K562 (cell line): Measurements from ENCODE around the gene FBXO21. TPM values are rescaled to one million over a fixed set of nuclear protein-coding genes. Genes with fewer than 3 reads are reported as not detected.

Experiments used
- ATAC-seq: fragments of 200-7000 bp; cut with Tn5 transposase; 3 replicates; pipeline ENCODE4 v1.9.1; 2020; ENCODE audit warnings: moderate library complexity
- BruUV-seq: library from RNA; stranded (reverse); fragments of 400-500 nt; replicated peaks from 2 replicates; lab custom pipeline; 2021; lab: Mats Ljungman, UMichigan
- CTCF ChIA-PET: fragments of 300-600 bp; formaldehyde crosslinking; extraction: SDS; loops from one replicate; lab custom pipeline; 2021; ENCODE audit warnings: low intra/inter-chr PET ratio; lab: Yijun Ruan, JAX
- POLR2A ChIA-PET: fragments of 300-600, 350-650 bp; sonication (Branson Sonifier 250); formaldehyde crosslinking; extraction: SDS; loops from one replicate; lab custom pipeline; 2021; ENCODE audit warnings: antibody characterized with exemption, inconsistent platforms; lab: Yijun Ruan, JAX
- DNase-seq, 4 experiments: peaks; one replicate each; pipeline versions ENCODE4 v3.0.0 to v3.0.0-alpha.2; 2011 to 2018; ENCODE audit warnings: low spot score in 3 of 4, mixed read lengths in 3 of 4; ENCODE audit errors: extremely low read depth in 1 of 4
- FAIRE-seq: peaks from 2 replicates; lab custom pipeline; 2011; peaks lifted over from hg19 to GRCh38; lab: Jason Lieb, UNC
- H2AFZ ChIP-seq: 2 replicates; pipeline ENCODE4 v1.6.0; 2011; ENCODE audit warnings: low read depth, low read length, control low read depth, inconsistent platforms
- H3K27ac ChIP-seq: fragments of 200-600 bp; 3 replicates; pipeline ENCODE4 v1.8.0; 2011; ENCODE audit warnings: low read depth, mild to moderate bottlenecking, control low read depth, inconsistent platforms, low read length, moderate library complexity, mixed read lengths; ENCODE audit errors: extremely low read depth
- H3K27me3 ChIP-seq, 2 experiments: fragments of 300-600 bp in 1 of 2; 2 replicates in 1 of 2; 3 replicates in 1 of 2; pipeline versions ENCODE4 v1.6.0 to v1.8.0; 2011; ENCODE audit warnings: inconsistent platforms in 2 of 2, low read length in 2 of 2, mild to moderate bottlenecking in 1 of 2, mixed read lengths in 1 of 2, moderate library complexity in 1 of 2; ENCODE audit not compliant: control insufficient read depth in 2 of 2, insufficient read depth in 2 of 2
- H3K36me3 ChIP-seq: fragments of 300-600 bp; 3 replicates; pipeline ENCODE4 v1.8.0; 2011; ENCODE audit warnings: mild to moderate bottlenecking, low read length, inconsistent platforms; ENCODE audit not compliant: control insufficient read depth, insufficient read depth
- H3K4me1 ChIP-seq, 2 experiments: fragments of 200-600 bp in 1 of 2; replicated peaks in 1 of 2; 2 replicates in 1 of 2; 3 replicates in 1 of 2; pipeline versions ENCODE4 v1.5.1 to v1.8.0; 2011; ENCODE audit warnings: inconsistent platforms in 2 of 2, low read length in 2 of 2, mild to moderate bottlenecking in 1 of 2, mixed read lengths in 1 of 2, moderate library complexity in 1 of 2; ENCODE audit not compliant: control insufficient read depth in 2 of 2, insufficient read depth in 2 of 2
- H3K4me2 ChIP-seq: 2 replicates; pipeline ENCODE4 v1.6.1; 2011; ENCODE audit warnings: low read length, control low read depth, inconsistent platforms, mixed read lengths; ENCODE audit not compliant: insufficient read depth
- H3K4me3 ChIP-seq: fragments of 200-600 bp; sonication (generic), shearing (Covaris generic); 2 replicates; pipeline ENCODE4 v1.5.1; 2016; ENCODE audit warnings: control low read depth, inconsistent platforms
- H3K79me2 ChIP-seq: fragments of 200-600 bp; 3 replicates; pipeline ENCODE4 v1.8.0; 2011; ENCODE audit warnings: low read length, inconsistent platforms; ENCODE audit not compliant: control insufficient read depth, insufficient read depth
- H3K9ac ChIP-seq, 2 experiments: 2 replicates each; pipeline versions ENCODE4 v1.6.0 to v1.6.1; 2011; ENCODE audit warnings: low read depth in 2 of 2, low read length in 2 of 2, control low read depth in 1 of 2, inconsistent platforms in 1 of 2, mild to moderate bottlenecking in 1 of 2, mixed read lengths in 1 of 2; ENCODE audit not compliant: insufficient read depth in 1 of 2
- H3K9me1 ChIP-seq: one replicate; pipeline ENCODE4 v1.6.0; 2011; ENCODE audit warnings: inconsistent platforms, mild to moderate bottlenecking, low read length, moderate library complexity; ENCODE audit not compliant: control insufficient read depth, insufficient read depth
- H3K9me3 ChIP-seq: replicated peaks from 2 replicates; pipeline ENCODE4 v1.5.1; 2011; ENCODE audit warnings: low read depth, low read length, inconsistent platforms; ENCODE audit not compliant: control insufficient read depth, insufficient read depth
- H4K20me1 ChIP-seq: replicated peaks from 2 replicates; pipeline ENCODE4 v1.6.1; 2011; ENCODE audit warnings: low read length, inconsistent platforms, mixed read lengths; ENCODE audit not compliant: control insufficient read depth, insufficient read depth
- ATF3 ChIP-seq, 2 experiments: fragments of 450-650 bp in 1 of 2; sonication (generic) in 1 of 2; formaldehyde crosslinking in 1 of 2; IDR thresholded peaks in 1 of 2; conservative IDR thresholded peaks in 1 of 2; 2 replicates each; pipeline versions ENCODE4 v1.6.1 to v1.8.1; 2016 to 2023; ENCODE audit warnings: mild to moderate bottlenecking in 2 of 2, moderate library complexity in 2 of 2, inconsistent platforms in 1 of 2, missing genetic modification reagents in 1 of 2
- BCLAF1 ChIP-seq, 2 experiments: fragments of 450-650 bp in 1 of 2; IDR thresholded peaks; 2 replicates each; pipeline ENCODE4 v1.6.1; 2011 to 2017; ENCODE audit warnings: low read depth in 2 of 2, antibody characterized with exemption in 1 of 2, borderline replicate concordance in 1 of 2, low read length in 1 of 2, mild to moderate bottlenecking in 1 of 2, mixed read lengths in 1 of 2; ENCODE audit not compliant: control insufficient read depth in 1 of 2
- BMI1 ChIP-seq: fragments of 150-350 bp; IDR thresholded peaks from 2 replicates; pipeline ENCODE4 v1.6.1; 2014; ENCODE audit warnings: low read length
- CHD1 ChIP-seq: fragments of 200-600 bp; sonication (generic); IDR thresholded peaks from one replicate; pipeline ENCODE4 v1.6.1; 2012; ENCODE audit warnings: mild to moderate bottlenecking, moderate library complexity, low read length, inconsistent platforms
- MCM2 ChIP-seq: fragments of 450-650 bp; IDR thresholded peaks from 2 replicates; pipeline ENCODE4 v1.6.1; 2017; ENCODE audit warnings: low read depth, mild to moderate bottlenecking
- PREB ChIP-seq: sonication (generic); formaldehyde crosslinking; IDR thresholded peaks from 2 replicates; pipeline ENCODE4 v1.8.1; 2023; ENCODE audit warnings: mild to moderate bottlenecking, missing genetic modification reagents
- SMARCA5 ChIP-seq: fragments of 450-650 bp; IDR thresholded peaks from 2 replicates; pipeline ENCODE4 v1.6.1; 2016
- STAT5B ChIP-seq: fragments of 250-450 bp; sonication (Bioruptor Pico); IDR thresholded peaks from 2 replicates; pipeline ENCODE4 v1.8.0; 2021; ENCODE audit warnings: mild to moderate bottlenecking, inconsistent platforms
- TAF15 ChIP-seq: fragments of 200-400 bp; formaldehyde crosslinking; IDR thresholded peaks from 2 replicates; pipeline ENCODE4 v1.6.1; 2017; ENCODE audit warnings: mild to moderate bottlenecking, low read depth, low read length, moderate library complexity
- ZBED1 ChIP-seq: IDR thresholded peaks from 2 replicates; pipeline ENCODE4 v1.6.1; 2014
- ZNF274 ChIP-seq: IDR thresholded peaks from 2 replicates; pipeline ENCODE4 v1.6.1; 2011; ENCODE audit warnings: low read depth, mild to moderate bottlenecking, low read length, moderate library complexity, borderline replicate concordance
- ZNF586 ChIP-seq: fragments of 450-650 bp; formaldehyde crosslinking; conservative IDR thresholded peaks from 2 replicates; pipeline ENCODE4 v1.4.0; 2020; ENCODE audit warnings: mild to moderate bottlenecking, moderate library complexity
- ZNF609 ChIP-seq: sonication (generic); formaldehyde crosslinking; IDR thresholded peaks from 2 replicates; pipeline ENCODE4 v1.8.1; 2023; ENCODE audit warnings: missing genetic modification reagents, mild to moderate bottlenecking, borderline replicate concordance
- WGBS: fragments of 100-300 bp; shearing (Covaris generic); methylation state at CpG from one replicate; pipeline ENCODE4 v1.1.6; 2016; ENCODE audit warnings: low coverage, mixed read lengths; ENCODE audit not compliant: insufficient coverage; ENCODE audit errors: missing lambda C conversion rate; 5-methylcytosine and 5-hydroxymethylcytosine counted together
- in situ Hi-C: fragments of 300-500 bp; cut with MboI; formaldehyde crosslinking; loops from 4 replicates; pipeline ENCODE4 v1.15.0; 2018; ENCODE audit warnings: inconsistent platforms, mixed read lengths
- intact Hi-C: fragments of 100-400 bp; cut with micrococcal nuclease; formaldehyde crosslinking; loops from 2 replicates; pipeline ENCODE4 v1.14.2; 2022
- polyA plus RNA-seq, 8 experiments: library from polyadenylated mRNA; depleted of rRNA in 4 of 8; stranded (reverse) in 5 of 8; unstranded in 3 of 8; fragments of >200 nt; fragmentation: Nextera tagmentation in 2 of 8; fragmentation: Illumina TruSeq in 1 of 8; extraction: Ambion mirVana in 2 of 8; extraction: Trizol in 1 of 8; gene quantifications; 2 replicates each; pipeline versions ENCODE4 v1.2.1 to v1.2.3, GENCODE V29; 2011 to 2014; ENCODE audit warnings: inconsistent platforms in 1 of 8, missing spikeins in 1 of 8
- total RNA-seq, 7 experiments: library from RNA; depleted of rRNA in 6 of 7; stranded (reverse); fragments of >200 nt in 6 of 7; fragmentation: Illumina TruSeq in 2 of 7; extraction: Trizol in 2 of 7; gene quantifications; 2 replicates each; pipeline versions ENCODE4 v1.2.1 to v1.2.3, GENCODE V29; 2011 to 2021; ENCODE audit warnings: low replicate concordance in 1 of 7

The FBXO21 gene
- total and polyA plus RNA-seq, 9 of the 15 experiments (the other 6 are each of a cell fraction or from before 2014, with no cell fraction given): 3.0 to 50.9 (median 9.1) TPM

- ChIA-PET POLR2A (no interaction called here), CTCF (no interaction called here)
- no TSS peak for BruUV-seq
- Histone ChIP-seq H3K27ac (no peak overlapping the region), H3K4me2 (no peak overlapping the region), H3K36me3 (peaks cover 66% of the 10 kb centered on the region), H3K27me3 (no peaks in the 10 kb centered on the region), H4K20me1 (no peaks in the 10 kb centered on the region), H3K9me1 (peaks cover 4% of the 10 kb centered on the region), H3K9me3 (no peaks in the 10 kb centered on the region), H3K79me2 (no peaks in the 10 kb centered on the region), H3K4me1 (peaks cover 0 to 8% of the 10 kb centered on the region in 2 experiments; a peak in 2 of 5 replicates), H3K9ac (no peak overlapping the region), H2AFZ (no peak overlapping the region), H3K4me3 (no peak overlapping the region)
- intact Hi-C loops (no loop called here), in situ Hi-C loops (no loop called here)
- FAIRE-seq: no peak
- 78% methylated on average over 10 of the region's 11 CpGs for WGBS
- ATAC-seq: no peak
- DNase-seq: no peak
- TF ChIP-seq CHD1: no peak
- no peak for TF ChIP-seq STAT5B
- no peak for TF ChIP-seq BCLAF1 (IDR thresholded peaks at IDR 0.05; ENCODE audit: borderline replicate concordance in 1 of 2, control insufficient read depth in 1 of 2, low read depth in 2 of 2, low read length in 1 of 2)
- no peak for TF ChIP-seq SMARCA5
- no peak for TF ChIP-seq ZNF274
- no peak for TF ChIP-seq BMI1
- TF ChIP-seq MCM2: no peak
- TF ChIP-seq ZNF609 (CRISPR knock-in tag): no peak
- TF ChIP-seq TAF15: no peak
- TF ChIP-seq PREB (CRISPR knock-in tag): no peak
- TF ChIP-seq ZNF586 (CRISPR knock-in tag): no peak
- TF ChIP-seq ZBED1: no peak
- TF ChIP-seq ATF3 (IDR thresholded peaks at IDR 0.05): no peak
- no peak for TF ChIP-seq ATF3 (CRISPR knock-in tag; conservative IDR thresholded peaks at IDR 0.05)
Observed at GRCh38 chr12:117158096-117158495, 32.2 kb downstream of the FBXO21 start.
